Globus pallidus (tissue), 1 donor: ENCODE results near the gene LIMS1.
"Not testable (repeated sequence)": the region's sequence is repeated elsewhere in the genome, so short reads cannot be mapped to it uniquely, and the experiment has no call there.

ENCODE experiments used
- DNase-seq: peaks from one replicate; pipeline ENCODE4 v3.0.0-alpha.2; 2015; ENCODE audit warnings: low spot score

LIMS1 gene

DNA sequence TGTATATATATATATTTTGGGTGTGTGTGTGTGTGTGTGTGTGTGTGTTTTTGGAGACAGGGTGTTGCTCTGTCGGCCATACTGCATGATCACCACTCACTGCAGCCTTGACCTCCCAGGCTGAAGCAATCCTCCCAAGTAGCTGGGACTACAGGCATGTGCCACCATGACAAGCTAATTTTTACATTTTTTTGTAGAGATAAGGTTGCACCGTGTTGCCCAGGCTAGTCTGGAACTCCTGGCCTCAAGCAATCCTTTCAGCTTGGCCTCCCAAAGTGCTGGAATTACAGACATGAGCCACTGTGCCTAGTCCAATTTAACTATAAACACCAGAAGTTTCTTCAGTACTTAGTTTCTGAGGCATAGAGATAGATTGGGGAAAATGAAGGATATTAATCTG, 18.3 kb downstream of the LIMS1 start:
- no peak for DNase-seq

DNA sequence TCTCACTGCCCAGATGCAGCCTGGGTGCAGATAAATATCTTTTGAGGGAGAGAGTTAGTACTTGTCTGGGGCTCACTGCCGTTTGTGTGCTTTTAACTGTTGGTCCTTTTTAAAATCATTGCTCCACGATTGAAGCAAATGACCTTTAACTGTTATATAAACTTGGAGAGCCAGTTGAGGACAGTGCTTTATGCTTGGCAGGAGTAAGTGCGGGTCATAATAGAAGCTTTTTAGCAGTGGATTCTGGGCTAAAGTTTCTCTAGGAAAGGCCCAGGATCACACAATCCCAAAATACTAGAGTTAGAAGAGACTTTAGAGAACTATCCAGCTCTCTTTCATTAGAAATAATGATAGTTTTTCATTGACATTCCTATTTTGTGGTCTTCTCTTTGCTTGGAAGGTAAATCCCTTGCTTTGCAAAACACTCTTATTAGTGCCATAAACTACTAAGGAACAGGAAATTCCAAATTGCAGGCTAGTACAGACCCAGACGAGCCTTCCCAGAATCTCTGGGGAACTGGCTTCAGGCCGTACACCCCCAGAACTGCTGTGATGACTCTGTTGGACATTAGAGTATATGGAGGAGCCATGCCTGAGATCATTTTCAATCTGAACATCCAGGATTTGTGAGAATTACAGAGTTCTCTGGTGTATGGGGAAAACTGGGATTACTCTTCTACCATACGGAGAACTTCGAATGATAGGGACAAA, 19.1 kb downstream of the LIMS1 start:
- DNase-seq: peak; percentile 55

- DNase-seq: no peak
Observed at GRCh38 chr2:108554528-108554927, 20.3 kb downstream of the LIMS1 start.

GRCh38 chr2:108555572-108555971, 21.3 kb downstream of the LIMS1 start:
- DNase-seq: no peak

DNA sequence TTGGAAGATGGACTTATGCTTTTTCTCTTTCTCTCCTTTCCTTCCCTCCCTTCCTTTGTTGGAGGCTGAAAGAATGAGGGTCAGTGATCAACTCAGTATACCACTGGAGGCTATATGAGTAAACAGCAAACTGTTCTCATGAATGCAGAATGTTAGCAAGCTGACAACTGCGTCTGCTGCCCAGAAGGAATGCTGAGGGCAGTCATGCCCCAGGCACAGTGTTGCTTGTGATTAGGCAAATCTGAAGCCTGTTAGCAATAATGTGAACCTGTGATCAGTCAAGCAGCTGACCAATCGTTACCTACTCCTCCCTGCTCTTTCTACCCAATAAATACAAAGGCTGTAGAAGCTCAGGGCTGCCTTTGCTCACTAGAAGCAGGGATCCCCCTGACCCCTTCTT, 22.3 kb downstream of the LIMS1 start:
- DNase-seq: not testable (repeated sequence)

DNA sequence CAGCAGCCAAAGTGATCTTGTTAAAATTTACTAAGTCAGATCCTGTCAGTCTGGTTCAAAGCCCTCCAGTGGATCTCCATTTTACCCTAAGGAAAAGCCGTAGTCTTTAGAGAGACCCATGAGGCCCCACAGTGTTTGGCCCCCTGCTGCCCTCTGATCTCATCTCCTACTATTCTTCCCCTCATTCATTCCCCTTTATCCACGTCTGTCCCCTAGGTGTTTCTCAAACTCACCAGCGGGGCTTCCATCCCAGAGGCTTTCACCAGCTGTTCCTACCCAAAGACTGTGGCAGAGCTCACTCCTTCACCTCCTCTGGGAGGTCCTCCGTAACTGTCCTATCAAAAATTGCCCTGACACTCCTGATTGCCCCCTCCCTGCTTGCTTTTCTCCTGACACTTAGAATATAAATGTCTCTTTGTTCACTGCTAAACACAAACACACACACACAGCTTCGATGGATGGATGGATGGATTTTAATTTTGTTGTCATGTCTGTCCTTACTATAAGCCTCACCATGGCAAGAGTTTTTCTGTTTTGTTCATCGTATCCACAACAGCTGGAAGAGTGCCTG, 26.1 kb downstream of the LIMS1 start:
- peak; percentile 58 for DNase-seq

DNA sequence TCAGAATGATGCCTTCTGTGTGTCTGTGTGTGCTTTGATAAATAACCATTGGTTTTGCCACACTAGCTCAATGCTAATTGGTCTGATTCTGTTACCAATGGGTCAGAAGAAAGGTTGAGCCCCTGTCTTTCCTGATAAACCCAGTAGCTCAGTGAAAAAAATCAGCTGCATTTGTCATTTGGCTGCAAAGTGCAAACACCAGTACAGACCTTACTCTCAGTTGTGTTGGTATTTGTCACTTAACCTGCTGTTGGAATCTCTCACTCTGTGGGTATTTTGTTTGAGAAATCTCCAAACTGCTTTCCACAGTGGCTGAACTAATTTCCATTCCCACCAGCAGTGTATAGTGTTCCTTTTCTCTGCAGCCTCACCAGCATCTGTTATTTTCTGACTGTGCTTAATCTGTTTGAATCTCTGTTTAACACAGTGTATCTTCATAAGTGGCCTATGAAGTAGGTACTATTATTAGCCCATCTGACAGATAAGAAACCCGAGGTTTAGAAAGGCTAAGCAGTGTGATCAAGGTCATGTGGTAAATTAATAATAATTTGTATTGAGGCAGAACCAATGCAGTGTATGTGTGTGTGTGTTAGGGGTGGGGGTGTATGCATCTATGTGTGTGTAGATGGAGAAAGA, 26.7 kb downstream of the LIMS1 start:
- no peak for DNase-seq

DNA sequence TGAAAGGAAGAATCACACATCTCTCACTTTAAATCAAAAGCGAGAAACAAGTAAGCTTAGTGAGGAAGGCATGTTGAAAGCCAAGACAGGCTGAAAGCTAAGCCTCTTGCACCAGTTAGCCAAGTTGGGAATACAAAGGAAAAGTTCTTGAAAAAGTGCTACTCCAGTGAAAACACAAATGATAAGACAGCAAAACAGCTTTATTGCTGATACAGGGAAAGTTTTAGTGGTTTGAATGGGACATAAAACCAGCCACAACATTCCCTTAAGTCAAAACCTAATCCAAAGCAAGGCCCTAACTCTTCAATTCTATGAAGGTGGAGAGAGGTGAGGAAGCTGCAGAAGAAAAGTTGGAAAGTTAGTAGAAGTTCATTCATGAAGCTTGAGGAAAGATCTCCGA, 28.0 kb downstream of the LIMS1 start:
- no peak for DNase-seq

GRCh38 chr2:108564510-108564909, 30.2 kb downstream of the LIMS1 start:
- DNase-seq: no peak

DNA sequence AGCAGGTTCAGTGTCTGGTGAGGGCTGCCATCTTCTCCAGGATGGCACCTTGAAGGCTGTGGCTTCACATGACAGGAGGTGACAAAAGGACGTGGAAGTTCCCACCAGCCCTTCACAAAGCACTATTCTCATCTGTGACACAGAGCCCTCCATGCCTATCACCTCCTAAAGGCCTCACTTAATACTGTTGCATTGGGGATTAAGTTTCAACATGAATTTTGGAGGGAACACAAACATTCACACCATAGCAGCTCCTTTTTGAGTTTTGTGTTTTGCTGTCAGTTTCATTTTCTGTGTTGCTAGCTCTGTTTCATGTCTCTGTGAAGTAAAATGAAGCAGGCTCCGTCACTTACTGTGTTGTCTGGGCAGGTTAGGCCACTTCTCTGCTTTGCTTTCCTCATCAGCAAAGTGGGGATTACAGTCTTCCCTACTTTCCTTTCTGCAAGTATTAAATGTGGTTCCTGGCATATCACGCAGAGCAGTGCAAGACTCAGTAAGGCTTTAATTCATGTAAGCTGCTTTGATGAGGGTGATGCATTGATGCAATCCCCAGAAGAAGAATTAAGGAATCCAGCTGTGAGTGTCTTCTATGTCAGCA, 31.6 kb downstream of the LIMS1 start:
- DNase-seq: no peak

DNA sequence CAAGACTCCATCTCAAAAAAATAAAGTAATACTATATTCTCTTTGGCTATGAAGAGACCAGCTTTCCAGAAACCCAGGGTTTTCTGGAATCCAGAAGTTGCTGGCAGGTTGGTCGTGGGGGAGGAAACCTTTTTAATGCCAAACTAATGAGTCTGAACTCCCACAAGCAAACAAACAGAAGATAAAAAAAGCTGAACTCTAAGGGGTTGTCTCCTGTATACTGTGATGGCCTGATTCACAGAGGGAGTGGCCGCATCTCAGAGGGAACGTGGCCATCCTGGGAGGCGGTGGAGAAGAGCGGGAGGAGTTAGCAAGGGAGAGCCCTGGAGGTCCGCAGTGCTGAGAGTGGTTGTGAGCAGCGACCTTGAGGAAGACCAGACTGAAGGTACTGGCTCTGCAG, 36.1 kb downstream of the LIMS1 start:
- no peak for DNase-seq

- DNase-seq: no peak
Observed at GRCh38 chr2:108571286-108571685, 37.0 kb downstream of the LIMS1 start.

- no peak for DNase-seq
Observed at GRCh38 chr2:108573061-108573460, 38.8 kb downstream of the LIMS1 start.

GRCh38 chr2:108574332-108574731, 40.1 kb downstream of the LIMS1 start:
- no peak for DNase-seq

DNA sequence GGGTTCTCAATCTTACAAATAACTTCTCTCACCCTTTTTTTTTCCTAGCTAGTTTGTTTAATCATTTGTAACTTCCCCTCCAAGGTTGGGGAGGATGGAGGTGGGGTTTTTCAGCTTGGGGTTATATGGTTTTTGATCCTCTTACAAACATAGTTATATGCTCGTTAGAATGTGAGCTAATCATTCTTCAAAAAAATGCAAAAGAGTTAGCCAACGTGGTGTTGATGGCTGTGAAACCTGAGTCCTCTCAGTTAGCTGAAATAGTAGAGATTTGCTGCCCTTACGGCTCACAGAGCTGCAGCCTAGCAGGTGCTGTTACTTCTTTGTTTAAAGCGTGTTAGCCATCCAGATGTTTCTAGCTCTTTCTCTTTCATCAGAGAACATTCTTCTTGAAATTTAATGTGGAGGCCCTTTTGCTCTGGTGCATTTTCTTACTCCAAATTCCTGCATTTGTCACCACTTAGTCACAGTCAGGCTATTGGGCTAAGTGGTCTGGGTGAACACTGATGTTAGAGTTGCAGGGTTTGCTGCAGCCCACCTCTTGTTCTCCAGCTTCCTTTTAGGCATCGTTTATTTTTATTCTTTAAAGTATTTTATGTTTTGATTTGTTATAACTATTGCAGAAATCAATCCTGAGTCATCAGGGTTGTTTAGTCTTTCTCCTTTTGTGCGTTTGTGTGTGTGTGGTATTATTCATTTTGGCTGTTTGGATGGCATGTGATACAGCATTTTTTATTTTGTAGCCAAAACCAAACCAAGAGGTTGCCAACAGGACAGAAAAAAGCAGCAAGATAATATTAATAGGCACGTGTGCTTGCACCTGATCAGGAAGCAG, 41.1 kb downstream of the LIMS1 start:
- no peak for DNase-seq

DNA sequence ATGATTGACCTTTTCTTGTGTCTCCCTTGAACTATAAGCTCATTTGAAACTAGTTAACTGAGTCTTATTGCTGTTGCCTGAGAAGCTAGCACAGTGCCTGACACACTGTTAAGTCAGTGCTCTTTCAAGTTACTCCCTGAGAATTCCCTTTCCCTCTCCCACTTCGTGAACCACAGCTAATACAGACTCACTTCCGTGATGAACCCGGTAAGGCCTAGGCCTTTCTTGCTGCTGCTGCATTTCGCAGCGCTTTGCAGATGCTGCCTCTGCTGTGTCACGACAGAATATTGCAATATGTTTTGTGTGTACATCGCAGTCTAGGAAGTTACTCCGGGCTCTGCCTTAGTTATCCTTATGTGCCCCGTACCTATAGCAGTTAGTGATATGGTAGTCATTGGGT, 42.8 kb downstream of the LIMS1 start:
- no peak for DNase-seq

- DNase-seq: no peak
Observed at GRCh38 chr2:108579623-108580022, 45.4 kb downstream of the LIMS1 start.

DNA sequence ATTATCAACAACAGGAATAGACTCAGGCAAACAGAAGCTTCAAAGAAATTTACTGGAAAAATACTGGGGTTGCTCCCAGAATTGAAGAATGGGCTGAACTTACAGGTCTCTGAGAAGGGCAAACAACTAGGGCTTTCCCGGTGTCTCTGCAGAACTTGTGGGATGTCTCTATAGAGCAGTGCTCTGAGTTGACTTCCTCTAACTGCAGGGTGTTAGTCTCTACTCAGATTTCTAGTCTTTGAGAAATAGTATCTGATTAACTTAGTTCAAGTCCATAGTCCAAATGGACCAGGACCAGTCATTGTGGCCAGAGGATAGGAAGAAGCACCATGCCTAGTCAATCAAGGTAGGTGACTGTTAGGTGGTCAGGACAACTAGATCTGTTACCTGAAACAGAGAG, 45.8 kb downstream of the LIMS1 start:
- DNase-seq: no peak

- peak; percentile 79 for DNase-seq
Observed at GRCh38 chr2:108583903-108584520, 49.7 kb downstream of the LIMS1 start.

GRCh38 chr2:108585436-108585835, 51.2 kb downstream of the LIMS1 start:
- DNase-seq: no peak

- DNase-seq: no peak
Observed at GRCh38 chr2:108586116-108586515, 51.8 kb downstream of the LIMS1 start.

DNA sequence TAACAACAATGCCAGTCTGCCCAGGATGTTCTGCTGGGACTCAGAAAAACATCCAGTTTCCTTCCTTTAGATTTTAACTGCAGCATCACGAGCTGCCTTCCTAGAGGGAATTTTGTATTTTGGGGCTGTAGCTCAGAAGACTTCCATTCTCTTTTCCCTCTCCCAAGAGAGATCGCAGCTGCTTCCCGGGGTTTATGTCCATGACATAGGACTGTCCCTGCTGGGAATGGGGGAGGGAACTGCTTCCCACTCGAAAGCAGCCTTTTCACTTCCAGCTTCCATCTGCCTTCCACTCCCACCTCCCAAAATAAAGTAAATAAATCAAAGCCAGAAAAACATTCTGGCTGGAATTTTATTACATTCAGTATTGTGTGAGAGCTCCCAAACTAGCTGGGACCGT, 52.4 kb downstream of the LIMS1 start:
- DNase-seq: no peak
